ENCODE results near the gene OR51B4.

- no peak for TF ChIP-seq CTCF (IDR thresholded peaks at IDR 0.05)
- no peak for TF ChIP-seq POLR2AphosphoS5 (IDR thresholded peaks at IDR 0.05)
Measured at GRCh38 chr11:5300251-5300650, 1.5 kb downstream of the OR51B4 start.

Data from breast epithelium (tissue), 3 donors.